Body of pancreas (tissue), 4 donors: ENCODE data around the gene SMIM3. TPM values are rescaled to one million over a fixed set of nuclear protein-coding genes. Genes with fewer than 3 reads are reported as not detected.

Experiments
- ATAC-seq: fragments of 150-250 bp; one replicate; pipeline ENCODE4 v1.9.1; 2016
- DNase-seq, 4 donors: peaks; one replicate each; pipeline ENCODE4 v3.0.0-alpha.2; 2019
- H3K27ac ChIP-seq, 4 donors: fragments of 200-600 bp; sonication (generic); 1 replicate in 3 of 4; 2 replicates in 1 of 4; pipeline versions ENCODE4 v1.5.1 to v1.6.1; 2016 to 2019; ENCODE audit warnings: mild to moderate bottlenecking in 1 of 4, mixed read lengths in 1 of 4, moderate library complexity in 1 of 4
- H3K27me3 ChIP-seq, 2 donors: fragments of 200-600 bp; sonication (generic); one replicate each; pipeline ENCODE4 v1.6.0; 2016; ENCODE audit warnings: mild to moderate bottlenecking in 1 of 2
- H3K36me3 ChIP-seq, 2 donors: fragments of 200-600 bp; sonication (generic); replicated peaks in 1 of 2; 2 replicates each; pipeline ENCODE4 v1.5.1; 2016; ENCODE audit warnings: low read depth in 2 of 2; ENCODE audit not compliant: insufficient read depth in 1 of 2
- H3K4me1 ChIP-seq: fragments of 200-600 bp; sonication (generic); one replicate; pipeline ENCODE4 v1.6.0; 2016
- H3K4me3 ChIP-seq, 2 donors: fragments of 200-600 bp; sonication (generic); 1 replicate in 1 of 2; 2 replicates in 1 of 2; pipeline ENCODE4 v1.5.1; 2016 to 2019
- H3K9me3 ChIP-seq, 3 donors: fragments of 200-600 bp; sonication (generic); 1 replicate in 2 of 3; 2 replicates in 1 of 3; pipeline ENCODE4 v1.5.1; 2016
- CTCF ChIP-seq, 7 experiments: fragments of 450-650 bp in 4 of 7; fragments of 200-600 bp in 3 of 7; sonication (generic) in 3 of 7; IDR thresholded peaks; one replicate each; pipeline ENCODE4 v1.5.1; 2016 to 2019; ENCODE audit warnings: antibody characterized with exemption in 7 of 7
- POLR2A ChIP-seq, 3 donors: fragments of 450-650 bp; IDR thresholded peaks; one replicate each; pipeline ENCODE4 v1.6.1; 2016; ENCODE audit warnings: antibody characterized with exemption in 3 of 3, mild to moderate bottlenecking in 2 of 3
- WGBS, 2 donors: methylation state at CpG; one replicate each; pipeline ENCODE4 v1.1.5; 2017; 5-methylcytosine and 5-hydroxymethylcytosine counted together
- intact Hi-C: fragments of 100-400 bp; cut with DNase I; formaldehyde crosslinking; loops from one replicate; pipeline ENCODE4 v1.15.1; 2023
- total RNA-seq, 2 donors: library from RNA; depleted of rRNA; stranded (reverse); fragments of >200 nt; gene quantifications; one replicate each; pipeline ENCODE4 v1.1.0, GENCODE V29; 2016

Gene SMIM3
- total RNA-seq, 2 donors from 2014 or later: 40.2 to 51.6 TPM

- no peak for ATAC-seq
- TF ChIP-seq CTCF (IDR thresholded peaks at IDR 0.05): no peak
- no peak for TF ChIP-seq POLR2A (IDR thresholded peaks at IDR 0.05)
- DNase-seq: no peak
- H3K27me3 ChIP-seq: no peaks in the 10 kb centered on the region
- WGBS, 2 donors: 95 to 100% methylated on average over 2 of the region's 2 CpGs
- intact Hi-C loops: no loop called here
- H3K27ac ChIP-seq: no peak overlapping the region
- H3K4me3 ChIP-seq: no peak overlapping the region
- peaks cover 6% of the 10 kb centered on the region for H3K4me1 ChIP-seq
- no peaks in the 10 kb centered on the region for H3K9me3 ChIP-seq
- H3K36me3 ChIP-seq: no peaks in the 10 kb centered on the region
These were observed 16.4 kb downstream of the SMIM3 start for GRCh38 chr5:150794927-150795326.

GRCh38 chr5:150797384-150797783 lies 18.8 kb downstream of the SMIM3 start:
- Histone ChIP-seq H3K4me3 (no peak overlapping the region), H3K9me3 (no peaks in the 10 kb centered on the region), H3K27me3 (no peaks in the 10 kb centered on the region), H3K36me3 (no peaks in the 10 kb centered on the region), H3K4me1 (peaks cover 18% of the 10 kb centered on the region), H3K27ac (no peak overlapping the region)
- DNase-seq (no peak), ATAC-seq (no peak)
- WGBS, 2 donors: 93 to 98% methylated on average over 2 of the region's 2 CpGs
- TF ChIP-seq POLR2A (IDR thresholded peaks at IDR 0.05): no peak
- no peak for TF ChIP-seq CTCF (IDR thresholded peaks at IDR 0.05)
- intact Hi-C loops: no loop called here

GRCh38 chr5:150801117-150801927 lies 22.8 kb downstream of the SMIM3 start:
- Histone ChIP-seq H3K4me3 (no peak overlapping the region), H3K9me3 (no peaks in the 10 kb centered on the region), H3K4me1 (peaks cover 12% of the 10 kb centered on the region), H3K27me3 (no peaks in the 10 kb centered on the region), H3K27ac (peak overlapping the region in 3 of 4 donors; percentile 17 to 42 (median 37)), H3K36me3 (no peaks in the 10 kb centered on the region)
- TF ChIP-seq POLR2A (IDR thresholded peaks at IDR 0.05): no peak
- TF ChIP-seq CTCF (IDR thresholded peaks at IDR 0.05): peak in 6 of 7 experiments; percentile 42 to 70 (median 60)
- ATAC-seq (peak; percentile 89), DNase-seq (peak in 2 of 4 donors; percentile 24 to 48)
- 4 to 8% methylated on average over 15 of the region's 15 CpGs for WGBS, 2 donors
- intact Hi-C loops: no loop called here

GRCh38 chr5:150804388-150804787 lies 25.8 kb downstream of the SMIM3 start:
- Histone ChIP-seq H3K4me3 (no peak overlapping the region), H3K27ac (no peak overlapping the region), H3K27me3 (no peaks in the 10 kb centered on the region), H3K36me3 (no peaks in the 10 kb centered on the region), H3K9me3 (no peaks in the 10 kb centered on the region), H3K4me1 (peaks cover 12% of the 10 kb centered on the region)
- 83 to 94% methylated on average over 6 of the region's 6 CpGs for WGBS, 2 donors
- DNase-seq: no peak
- ATAC-seq: no peak
- intact Hi-C loops: no loop called here
- TF ChIP-seq POLR2A (IDR thresholded peaks at IDR 0.05): no peak

GRCh38 chr5:150809363-150809762 lies 30.8 kb downstream of the SMIM3 start:
- TF ChIP-seq POLR2A (IDR thresholded peaks at IDR 0.05) (no peak), CTCF (IDR thresholded peaks at IDR 0.05) (no peak)
- H3K27ac ChIP-seq: no peak overlapping the region
- no peaks in the 10 kb centered on the region for H3K4me1 ChIP-seq
- no peaks in the 10 kb centered on the region for H3K9me3 ChIP-seq
- no peak overlapping the region for H3K4me3 ChIP-seq
- H3K27me3 ChIP-seq: no peaks in the 10 kb centered on the region
- no peak for ATAC-seq
- intact Hi-C loops: no loop called here
- no peak for DNase-seq
- 73 to 79% methylated on average over 3 of the region's 3 CpGs for WGBS, 2 donors
- H3K36me3 ChIP-seq: no peaks in the 10 kb centered on the region
